HG03025 (cell line): Measurements from ENCODE around the gene CNTNAP2.

ENCODE experiments used
- ATAC-seq: cut with Tn5 transposase; IDR thresholded peaks from one replicate; pipeline ENCODE4 v1.9.1; 2021; ENCODE audit warnings: mild to moderate bottlenecking, moderate library complexity; ENCODE audit not compliant: unreplicated experiment, low FRiP score

Gene CNTNAP2

GRCh38 chr7:147415991-147416390 lies 1299.4 kb downstream of the CNTNAP2 start:
- no peak for ATAC-seq

- no peak for ATAC-seq
Observed at GRCh38 chr7:147418966-147419365, 1302.4 kb downstream of the CNTNAP2 start.

GRCh38 chr7:147423875-147424274 lies 1307.3 kb downstream of the CNTNAP2 start:
- no peak for ATAC-seq

- no peak for ATAC-seq
Observed at GRCh38 chr7:147428075-147428474, 1311.5 kb downstream of the CNTNAP2 start.

- no peak for ATAC-seq
Observed at GRCh38 chr7:147429961-147430360, 1313.4 kb downstream of the CNTNAP2 start.

- no peak for ATAC-seq
Observed at GRCh38 chr7:147432079-147432478, 1315.5 kb downstream of the CNTNAP2 start.

- no peak for ATAC-seq
Observed at GRCh38 chr7:147432576-147432975, 1316.0 kb downstream of the CNTNAP2 start.

GRCh38 chr7:147436718-147437117 lies 1320.1 kb downstream of the CNTNAP2 start:
- ATAC-seq, result no peak

GRCh38 chr7:147438216-147438615 lies 1321.6 kb downstream of the CNTNAP2 start:
- no peak for ATAC-seq

- ATAC-seq, result no peak
Observed at GRCh38 chr7:147443942-147444341, 1327.3 kb downstream of the CNTNAP2 start.

GRCh38 chr7:147452816-147453215 lies 1336.2 kb downstream of the CNTNAP2 start:
- ATAC-seq, result no peak

- no peak for ATAC-seq
Observed at GRCh38 chr7:147465223-147465622, 1348.6 kb downstream of the CNTNAP2 start.

- ATAC-seq, result no peak
Observed at GRCh38 chr7:147472556-147472955, 1356.0 kb downstream of the CNTNAP2 start.

- ATAC-seq, result no peak
Observed at GRCh38 chr7:147474862-147475261, 1358.3 kb downstream of the CNTNAP2 start.

GRCh38 chr7:147477526-147477925 lies 1360.9 kb downstream of the CNTNAP2 start:
- no peak for ATAC-seq

- no peak for ATAC-seq
Observed at GRCh38 chr7:147478796-147479195, 1362.2 kb downstream of the CNTNAP2 start.

GRCh38 chr7:147483634-147484292 lies 1367.2 kb downstream of the CNTNAP2 start:
- ATAC-seq, result no peak

GRCh38 chr7:147485660-147486210 lies 1369.1 kb downstream of the CNTNAP2 start:
- no peak for ATAC-seq

- ATAC-seq, result no peak
Observed at GRCh38 chr7:147492606-147493005, 1376.0 kb downstream of the CNTNAP2 start.

GRCh38 chr7:147496209-147496608 lies 1379.6 kb downstream of the CNTNAP2 start:
- no peak for ATAC-seq

- ATAC-seq, result no peak
Observed at GRCh38 chr7:147497246-147497645, 1380.6 kb downstream of the CNTNAP2 start.

- ATAC-seq, result no peak
Observed at GRCh38 chr7:147498081-147498480, 1381.5 kb downstream of the CNTNAP2 start.
